Stimulated activated naive CD8-positive, alpha-beta T cell treated with anti-CD3 and anti-CD28 coated beads, Interleukin-15, amount 100 ng/mL, for 72 hours (primary cell): ENCODE results near the gene EVC2.

ENCODE experiments used
- ATAC-seq: fragments of 150-1000 bp; cut with Tn5 transposase; 2 replicates; pipeline ENCODE4 v1.10.0; 2021; ENCODE audit warnings: mild to moderate bottlenecking, moderate library complexity
- DNase-seq, 2 donors: peaks; one replicate each; pipeline ENCODE4 v3.0.0; 2021 to 2022
- H3K27ac Mint-ChIP-seq, 2 donors: one replicate each; pipeline ENCODE4 v1.8.0; 2022; ENCODE audit warnings: mild to moderate bottlenecking in 2 of 2, mixed read lengths in 2 of 2, moderate library complexity in 2 of 2
- H3K27me3 Mint-ChIP-seq: one replicate; pipeline ENCODE4 v1.8.0; 2022; ENCODE audit warnings: mixed read lengths
- H3K4me1 Mint-ChIP-seq: one replicate; pipeline ENCODE4 v1.8.0; 2022; ENCODE audit warnings: mild to moderate bottlenecking, mixed read lengths
- H3K4me3 Mint-ChIP-seq, 2 donors: one replicate each; pipeline ENCODE4 v1.8.0; 2022; ENCODE audit warnings: mild to moderate bottlenecking in 2 of 2, mixed read lengths in 2 of 2, moderate library complexity in 1 of 2
- H3K9me3 Mint-ChIP-seq, 2 donors: one replicate each; pipeline ENCODE4 v1.8.0; 2022; ENCODE audit warnings: mixed read lengths in 2 of 2

EVC2 gene

GRCh38 chr4:5638316-5638715 lies 70.0 kb downstream of the EVC2 start:
- no peak overlapping the region for H3K27ac Mint-ChIP-seq
- no peak for DNase-seq
- no peaks in the 10 kb centered on the region for H3K4me1 Mint-ChIP-seq
- no peak for ATAC-seq
- peaks cover 0 to 6% of the 10 kb centered on the region in 2 donors for H3K9me3 Mint-ChIP-seq
- no peak overlapping the region for H3K4me3 Mint-ChIP-seq
- peaks cover 5% of the 10 kb centered on the region for H3K27me3 Mint-ChIP-seq

- DNase-seq (no peak), ATAC-seq (no peak)
- peaks cover 3% of the 10 kb centered on the region for H3K27me3 Mint-ChIP-seq
- peaks cover 0 to 6% of the 10 kb centered on the region in 2 donors for H3K9me3 Mint-ChIP-seq
- H3K27ac Mint-ChIP-seq: no peak overlapping the region
- H3K4me1 Mint-ChIP-seq: no peaks in the 10 kb centered on the region
- H3K4me3 Mint-ChIP-seq: no peak overlapping the region
Observed at GRCh38 chr4:5636766-5637670, 71.3 kb downstream of the EVC2 start.

GRCh38 chr4:5635826-5636195 lies 72.5 kb downstream of the EVC2 start:
- Mint-ChIP-seq H3K4me1 (no peaks in the 10 kb centered on the region), H3K27me3 (no peaks in the 10 kb centered on the region), H3K4me3 (no peak overlapping the region), H3K9me3 (peaks cover 0 to 6% of the 10 kb centered on the region in 2 donors), H3K27ac (no peak overlapping the region)
- no peak for DNase-seq
- no peak for ATAC-seq

GRCh38 chr4:5632571-5632970 lies 75.8 kb downstream of the EVC2 start:
- DNase-seq: no peak
- no peak for ATAC-seq
- Mint-ChIP-seq H3K4me3 (no peak overlapping the region), H3K27me3 (no peaks in the 10 kb centered on the region), H3K4me1 (no peaks in the 10 kb centered on the region), H3K27ac (no peak overlapping the region), H3K9me3 (no peaks in the 10 kb centered on the region)

- Mint-ChIP-seq H3K9me3 (no peaks in the 10 kb centered on the region), H3K27me3 (no peaks in the 10 kb centered on the region), H3K27ac (no peak overlapping the region), H3K4me1 (no peaks in the 10 kb centered on the region), H3K4me3 (no peak overlapping the region)
- DNase-seq: no peak
- ATAC-seq: no peak
Observed at GRCh38 chr4:5632066-5632440, 76.3 kb downstream of the EVC2 start.

- no peaks in the 10 kb centered on the region for H3K4me1 Mint-ChIP-seq
- H3K27ac Mint-ChIP-seq: no peak overlapping the region
- no peak overlapping the region for H3K4me3 Mint-ChIP-seq
- ATAC-seq: no peak
- no peak for DNase-seq
- H3K27me3 Mint-ChIP-seq: no peaks in the 10 kb centered on the region
- no peaks in the 10 kb centered on the region for H3K9me3 Mint-ChIP-seq
Observed at GRCh38 chr4:5631352-5632065, 76.8 kb downstream of the EVC2 start.

- no peak for ATAC-seq
Observed at GRCh38 chr4:5630762-5631161, 77.6 kb downstream of the EVC2 start.

GRCh38 chr4:5629542-5629941 lies 78.8 kb downstream of the EVC2 start:
- Mint-ChIP-seq H3K4me1 (no peaks in the 10 kb centered on the region), H3K4me3 (no peak overlapping the region), H3K27me3 (no peaks in the 10 kb centered on the region), H3K9me3 (no peaks in the 10 kb centered on the region), H3K27ac (no peak overlapping the region)
- ATAC-seq (no peak), DNase-seq (no peak)

More at GRCh38 chr4:5630762-5631161, 77.6 kb downstream of the EVC2 start:
- no peak overlapping the region for H3K4me3 Mint-ChIP-seq
- H3K27me3 Mint-ChIP-seq: no peaks in the 10 kb centered on the region
- H3K9me3 Mint-ChIP-seq: no peaks in the 10 kb centered on the region
- H3K4me1 Mint-ChIP-seq: no peaks in the 10 kb centered on the region
- no peak overlapping the region for H3K27ac Mint-ChIP-seq
- DNase-seq: no peak

- H3K4me3 Mint-ChIP-seq: no peak overlapping the region
- no peaks in the 10 kb centered on the region for H3K9me3 Mint-ChIP-seq
- ATAC-seq (no peak), DNase-seq (no peak)
- H3K4me1 Mint-ChIP-seq: no peaks in the 10 kb centered on the region
- H3K27ac Mint-ChIP-seq: no peak overlapping the region
- no peaks in the 10 kb centered on the region for H3K27me3 Mint-ChIP-seq
Observed at GRCh38 chr4:5626913-5627312, 81.4 kb downstream of the EVC2 start.

GRCh38 chr4:5622596-5622995 lies 85.8 kb downstream of the EVC2 start:
- no peaks in the 10 kb centered on the region for H3K4me1 Mint-ChIP-seq
- DNase-seq (no peak), ATAC-seq (no peak)
- H3K27ac Mint-ChIP-seq: no peak overlapping the region
- peaks cover 0 to 3% of the 10 kb centered on the region in 2 donors for H3K9me3 Mint-ChIP-seq
- no peak overlapping the region for H3K4me3 Mint-ChIP-seq
- H3K27me3 Mint-ChIP-seq: no peaks in the 10 kb centered on the region

- peaks cover 0 to 6% of the 10 kb centered on the region in 2 donors for H3K9me3 Mint-ChIP-seq
- no peaks in the 10 kb centered on the region for H3K4me1 Mint-ChIP-seq
- H3K27ac Mint-ChIP-seq: no peak overlapping the region
- no peak overlapping the region for H3K4me3 Mint-ChIP-seq
- DNase-seq: no peak
- no peak for ATAC-seq
- no peaks in the 10 kb centered on the region for H3K27me3 Mint-ChIP-seq
Observed at GRCh38 chr4:5619913-5620625, 88.3 kb downstream of the EVC2 start.

- Mint-ChIP-seq H3K9me3 (peaks cover 0 to 6% of the 10 kb centered on the region in 2 donors), H3K4me1 (no peaks in the 10 kb centered on the region)
- no peak for DNase-seq
Observed at GRCh38 chr4:5618051-5618960, 90.1 kb downstream of the EVC2 start.

GRCh38 chr4:5616331-5616950 lies 91.9 kb downstream of the EVC2 start:
- H3K27me3 Mint-ChIP-seq: no peaks in the 10 kb centered on the region
- H3K27ac Mint-ChIP-seq: no peak overlapping the region
- H3K4me1 Mint-ChIP-seq: no peaks in the 10 kb centered on the region
- H3K4me3 Mint-ChIP-seq: no peak overlapping the region
- DNase-seq: no peak
- no peak for ATAC-seq
- peaks cover 0 to 6% of the 10 kb centered on the region in 2 donors for H3K9me3 Mint-ChIP-seq

More at GRCh38 chr4:5618051-5618960, 90.1 kb downstream of the EVC2 start:
- ATAC-seq: no peak
- H3K4me3 Mint-ChIP-seq: no peak overlapping the region
- H3K27ac Mint-ChIP-seq: no peak overlapping the region
- H3K27me3 Mint-ChIP-seq: no peaks in the 10 kb centered on the region

GRCh38 chr4:5615496-5616075 lies 92.8 kb downstream of the EVC2 start:
- no peak for ATAC-seq

More at GRCh38 chr4:5615496-5616075, 92.8 kb downstream of the EVC2 start:
- Mint-ChIP-seq H3K4me1 (no peaks in the 10 kb centered on the region), H3K27me3 (no peaks in the 10 kb centered on the region), H3K4me3 (no peak overlapping the region), H3K9me3 (peaks cover 0 to 6% of the 10 kb centered on the region in 2 donors), H3K27ac (no peak overlapping the region)
- no peak for DNase-seq
